Adrenal gland (tissue), 19 donors: Measurements from ENCODE around the gene MMP24OS. TPM values are rescaled to one million over a fixed set of nuclear protein-coding genes. Genes with fewer than 3 reads are reported as not detected.
A peak's percentile ranks its signal among the peaks of the same experiment; 100 is the strongest.

ENCODE experiments used
- DNase-seq, 7 donors: peaks; one replicate each; pipeline ENCODE4 v3.0.0-alpha.2; 2019 to 2020
- H3K27ac ChIP-seq, 5 donors: fragments of 200-600 bp; sonication (generic) in 4 of 5; 1 replicate in 3 of 5; 2 replicates in 2 of 5; pipeline versions ENCODE4 v1.5.1 to v1.8.0; 2016 to 2020; ENCODE audit warnings: mild to moderate bottlenecking in 1 of 5
- H3K27me3 ChIP-seq: fragments of 200-600 bp; 2 replicates; pipeline ENCODE4 v1.8.0; 2021
- H3K36me3 ChIP-seq, 2 donors: fragments of 200-600 bp; replicated peaks in 1 of 2; 1 replicate in 1 of 2; 2 replicates in 1 of 2; pipeline versions ENCODE4 v1.5.1 to v1.8.0; 2018 to 2022
- H3K4me1 ChIP-seq, 2 donors: fragments of 200-600 bp; replicated peaks in 1 of 2; 1 replicate in 1 of 2; 2 replicates in 1 of 2; pipeline versions ENCODE4 v1.5.1 to v1.8.0; 2018 to 2021
- H3K4me3 ChIP-seq, 4 donors: fragments of 200-600 bp; sonication (generic) in 3 of 4; one replicate each; pipeline ENCODE4 v1.5.1; 2016 to 2018
- H3K9me3 ChIP-seq, 3 donors: fragments of 200-600 bp; sonication (generic) in 1 of 3; replicated peaks in 1 of 3; 1 replicate in 2 of 3; 2 replicates in 1 of 3; pipeline versions ENCODE4 v1.5.1 to v1.8.0; 2016 to 2021
- POLR2A ChIP-seq, 2 donors: fragments of 450-650 bp; IDR thresholded peaks; one replicate each; pipeline ENCODE4 v1.6.1; 2017; ENCODE audit warnings: antibody characterized with exemption in 2 of 2, mild to moderate bottlenecking in 2 of 2, moderate library complexity in 1 of 2
- WGBS, 4 donors: extraction: QIAGEN DNeasy Blood & Tissue Kit in 2 of 4; methylation state at CpG; one replicate each; pipeline versions ENCODE4 v1.1.5 to v1.1.7; 2013 to 2017; 5-methylcytosine and 5-hydroxymethylcytosine counted together
- intact Hi-C, 2 donors: fragments of 100-400 bp; cut with DNase I; formaldehyde crosslinking; loops; one replicate each; pipeline versions ENCODE4 v1.14.1 to v1.15.0; 2022 to 2023
- long read RNA-seq, 10 donors: library from polyadenylated mRNA in 3 of 10; unstranded in 2 of 10; stranded (forward) in 1 of 10; transcript quantifications; one replicate each; pipeline ENCODE4 v2.0.0 and lab custom pipeline, GENCODE V29; 2021 to 2026
- polyA plus RNA-seq, 3 donors: library from polyadenylated mRNA; stranded (reverse); fragments of 200-250 nt in 2 of 3; fragments of 350-450 nt in 1 of 3; fragmentation: Illumina TruSeq in 1 of 3; extraction: RNeasy Lipid Tissue Mini Kit (QIAGEN cat#74804) in 1 of 3; gene quantifications; one replicate each; pipeline ENCODE4 v1.2.3, GENCODE V29; 2013 to 2014
- total RNA-seq, 9 donors: library from RNA; depleted of rRNA in 4 of 9; stranded (reverse); fragments of >200 nt in 4 of 9; fragments of 120-200 nt in 1 of 9; fragmentation: NEBNext Ultra II Directional in 1 of 9; extraction: Animal tissue kit (Norgen Biotek cat#: 25700) in 1 of 9; gene quantifications; one replicate each; pipeline versions ENCODE4 v1.1.0 to v1.2.4, GENCODE V29; 2013 to 2023
- TF ChIP-seq, protein P1 (sequence below), 6 experiments: fragments of 450-650 bp in 4 of 6; fragments of 200-600 bp in 2 of 6; sonication (generic) in 1 of 6; IDR thresholded peaks; 1 replicate in 5 of 6; 2 replicates in 1 of 6; pipeline versions ENCODE4 v1.5.1 to v1.8.0; 2016 to 2021; ENCODE audit warnings: antibody characterized with exemption in 6 of 6, mild to moderate bottlenecking in 2 of 6, moderate library complexity in 1 of 6
- donor health status: healthy with polysubstance abuse.
- donor health status: Bipolar disorder and iron deficiency.
- donor health status: DM: yes; HTN: yes; CAD: no.
- donor health status: DM: no; HTN: no; CAD: no.
- donor health status: DM: no; HTN: no; CAD: no.
- donor health status: DM: yes; HTN: yes; CAD: no.

MMP24OS gene
- total RNA-seq (100 to 1,000 TPM in 2 of 9 donors, 10 to 100 TPM in 7; 24.8 to 141 (median 54.9) TPM), polyA plus RNA-seq (100 to 1,000 TPM in 2 of 3 donors, 10 to 100 TPM in 1; 72.3 to 150 (median 144) TPM)
- long read RNA-seq, donor 1, transcript MMP24OS-201 (2 exons, 867 nt) = major isoform, 35 of 74 reads
- long read RNA-seq, donor 1, transcript MMP24OS-209 (2 exons, 712 nt) = minor isoform, 16 of 74 reads
- long read RNA-seq, donor 1, partial matches to known transcripts = 5 of 74 reads
- long read RNA-seq, donor 1, other reads (novel, unspliced or antisense) = 12 of 74 reads
- long read RNA-seq, donor 2, transcript MMP24OS-201 (2 exons, 867 nt) = major isoform, 12 of 26 reads
- long read RNA-seq, donor 2, transcript MMP24OS-209 (2 exons, 712 nt) = minor isoform, 10 of 26 reads
- long read RNA-seq, donor 2, partial matches to known transcripts = 0 of 26 reads
- long read RNA-seq, donor 2, other reads (novel, unspliced or antisense) = 0 of 26 reads
- long read RNA-seq, donor 3, transcript MMP24OS-201 (2 exons, 867 nt) = major isoform, 28 of 58 reads
- long read RNA-seq, donor 3, transcript MMP24OS-209 (2 exons, 712 nt) = minor isoform, 14 of 58 reads
- long read RNA-seq, donor 3, partial matches to known transcripts = 13 of 58 reads
- long read RNA-seq, donor 3, other reads (novel, unspliced or antisense) = 0 of 58 reads
- long read RNA-seq, donor 4 = 0 reads
- long read RNA-seq, donor 5, transcript MMP24OS-209 (2 exons, 712 nt) = minor isoform, 18 of 80 reads
- long read RNA-seq, donor 5, transcript MMP24OS-201 (2 exons, 867 nt) = major isoform, 45 of 80 reads
- long read RNA-seq, donor 5, partial matches to known transcripts = 4 of 80 reads
- long read RNA-seq, donor 5, other reads (novel, unspliced or antisense) = 8 of 80 reads
- long read RNA-seq, donor 6, partial matches to known transcripts = 1 of 4 reads
- long read RNA-seq, donor 6, other reads (novel, unspliced or antisense) = 1 of 4 reads
- long read RNA-seq, donor 7, transcript MMP24OS-201 (2 exons, 867 nt) = major isoform, 8 of 15 reads
- long read RNA-seq, donor 7, partial matches to known transcripts = 0 of 15 reads
- long read RNA-seq, donor 7, other reads (novel, unspliced or antisense) = 0 of 15 reads
- long read RNA-seq, donor 8, transcript MMP24OS-209 (2 exons, 712 nt) = minor isoform, 10 of 58 reads
- long read RNA-seq, donor 8, transcript MMP24OS-201 (2 exons, 867 nt) = major isoform, 33 of 58 reads
- long read RNA-seq, donor 8, partial matches to known transcripts = 0 of 58 reads
- long read RNA-seq, donor 8, other reads (novel, unspliced or antisense) = 8 of 58 reads
- long read RNA-seq, donor 9, transcript MMP24OS-201 (2 exons, 867 nt) = major isoform, 12 of 22 reads
- long read RNA-seq, donor 9, partial matches to known transcripts = 6 of 22 reads
- long read RNA-seq, donor 9, other reads (novel, unspliced or antisense) = 0 of 22 reads
- long read RNA-seq, donor 10, transcript MMP24OS-201 (2 exons, 867 nt) = major isoform, 14 of 28 reads
- long read RNA-seq, donor 10, transcript MMP24OS-209 (2 exons, 712 nt) = minor isoform, 8 of 28 reads
- long read RNA-seq, donor 10, partial matches to known transcripts = 6 of 28 reads
- long read RNA-seq, donor 10, other reads (novel, unspliced or antisense) = 0 of 28 reads

DNA sequence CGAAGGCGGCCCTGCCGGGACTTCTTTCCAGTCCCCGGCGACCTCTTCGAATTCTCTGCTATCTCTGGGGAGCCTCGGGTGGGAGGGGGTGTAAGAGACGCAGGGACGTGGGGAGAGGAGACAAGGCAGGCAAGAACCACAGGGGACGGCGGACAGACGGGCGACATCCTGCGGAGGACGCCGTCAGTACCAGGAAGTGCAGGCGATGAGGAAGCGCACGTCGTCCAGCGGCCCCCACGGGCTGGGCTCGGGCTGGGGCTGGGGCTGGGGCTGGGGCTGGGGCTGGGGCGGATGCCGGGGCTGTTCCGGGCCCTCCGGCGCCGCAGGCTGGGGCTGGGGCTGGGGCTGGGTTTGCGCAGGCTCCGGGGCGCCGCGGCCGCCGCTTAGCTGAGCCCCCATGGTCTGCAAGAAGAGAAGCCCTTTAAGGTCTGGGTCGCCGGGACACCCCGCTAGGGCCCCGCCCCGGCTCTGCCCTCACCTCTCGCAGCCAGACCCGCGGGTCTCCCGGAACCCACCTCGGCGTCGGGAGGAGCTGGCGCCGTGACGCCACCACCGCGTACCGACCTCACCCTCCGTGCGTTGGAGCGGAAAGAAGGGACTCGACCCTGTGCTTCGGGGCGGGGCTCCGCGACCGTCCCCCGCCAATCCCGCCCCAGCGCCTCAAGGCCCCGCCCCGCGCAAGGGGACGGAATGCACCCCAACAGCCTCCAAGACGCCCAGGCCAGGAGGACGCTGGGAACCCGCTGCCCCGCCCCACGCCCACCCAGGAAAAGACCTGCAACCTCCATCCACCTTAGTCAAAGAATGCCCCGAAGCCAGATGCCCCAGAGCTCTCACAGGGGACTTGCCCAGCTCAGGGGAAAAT is at the start of gene MMP24OS:
TSS of gene MMP24OS (minus strand) at position 592 of the 865 bp plus-strand sequence. CDS start at position 399, 193 bp downstream.
- Histone ChIP-seq H3K9me3 (no peaks in the 10 kb centered on the region), H3K27ac (peak within 1 kb of the TSS; percentile 83 to 100 (median 95)), H3K36me3 (peaks cover 0 to 31% of the 10 kb centered on the region in 2 donors), H3K4me1 (peaks cover 26 to 48% of the 10 kb centered on the region in 2 donors), H3K27me3 (no peaks in the 10 kb centered on the region), H3K4me3 (peak within 1 kb of the TSS; percentile 50 to 86 (median 74))
- DNase-seq = peak; percentile 92 to 95 (median 94)
- peak; percentile 92 to 97 for TF ChIP-seq POLR2A (IDR thresholded peaks at IDR 0.05)
- TF ChIP-seq, protein P1, sequence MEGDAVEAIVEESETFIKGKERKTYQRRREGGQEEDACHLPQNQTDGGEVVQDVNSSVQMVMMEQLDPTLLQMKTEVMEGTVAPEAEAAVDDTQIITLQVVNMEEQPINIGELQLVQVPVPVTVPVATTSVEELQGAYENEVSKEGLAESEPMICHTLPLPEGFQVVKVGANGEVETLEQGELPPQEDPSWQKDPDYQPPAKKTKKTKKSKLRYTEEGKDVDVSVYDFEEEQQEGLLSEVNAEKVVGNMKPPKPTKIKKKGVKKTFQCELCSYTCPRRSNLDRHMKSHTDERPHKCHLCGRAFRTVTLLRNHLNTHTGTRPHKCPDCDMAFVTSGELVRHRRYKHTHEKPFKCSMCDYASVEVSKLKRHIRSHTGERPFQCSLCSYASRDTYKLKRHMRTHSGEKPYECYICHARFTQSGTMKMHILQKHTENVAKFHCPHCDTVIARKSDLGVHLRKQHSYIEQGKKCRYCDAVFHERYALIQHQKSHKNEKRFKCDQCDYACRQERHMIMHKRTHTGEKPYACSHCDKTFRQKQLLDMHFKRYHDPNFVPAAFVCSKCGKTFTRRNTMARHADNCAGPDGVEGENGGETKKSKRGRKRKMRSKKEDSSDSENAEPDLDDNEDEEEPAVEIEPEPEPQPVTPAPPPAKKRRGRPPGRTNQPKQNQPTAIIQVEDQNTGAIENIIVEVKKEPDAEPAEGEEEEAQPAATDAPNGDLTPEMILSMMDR (IDR thresholded peaks at IDR 0.05) = peak in 2 of 6 experiments; percentile 1 to 5
- intact Hi-C loops = loop anchor here in 1 of 2 donors (10.0 kb wide), 1 partner anchor 133 kb away; the partner anchor contains the start of gene EDEM2
- WGBS, 4 donors = 0 to 2% (median 1%) methylated on average over 10 to 74 of the region's 76 CpGs

- H3K4me1 ChIP-seq = peaks cover 9 to 29% of the 10 kb centered on the region in 2 donors
- 81 to 90% (median 85%) methylated on average over 4 of the region's 4 CpGs for WGBS, 4 donors
- intact Hi-C loops = no loop called here
- H3K36me3 ChIP-seq = no peaks in the 10 kb centered on the region
- H3K4me3 ChIP-seq = no peak overlapping the region
- no peaks in the 10 kb centered on the region for H3K9me3 ChIP-seq
- TF ChIP-seq, protein P1 (IDR thresholded peaks at IDR 0.05) = no peak
- TF ChIP-seq POLR2A (IDR thresholded peaks at IDR 0.05) = no peak
- peak in 4 of 7 donors; percentile 34 to 72 (median 54) for DNase-seq
- no peaks in the 10 kb centered on the region for H3K27me3 ChIP-seq
- peak overlapping the region in 4 of 5 donors; percentile 7 to 68 (median 38) for H3K27ac ChIP-seq
Observed at GRCh38 chr20:35327074-35327976, 49.4 kb upstream of the MMP24OS start.

DNA sequence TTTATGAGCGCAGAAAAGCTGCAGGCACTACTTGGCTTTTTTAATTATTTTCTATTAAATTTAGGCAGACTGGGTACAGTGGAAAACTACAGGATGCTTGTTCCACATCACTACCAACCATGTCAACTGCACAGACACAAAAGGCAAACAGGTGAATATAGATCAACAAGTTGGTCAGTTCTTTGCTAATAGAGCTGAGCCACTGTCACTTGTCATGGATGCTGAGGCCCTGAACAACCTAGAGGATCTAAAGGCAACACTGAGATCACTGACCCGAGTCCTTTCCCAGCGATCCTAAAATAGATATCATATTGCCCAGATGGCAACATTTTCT is 48.8 kb upstream of the MMP24OS start:
- no peaks in the 10 kb centered on the region for H3K36me3 ChIP-seq
- TF ChIP-seq POLR2A (IDR thresholded peaks at IDR 0.05) = no peak
- TF ChIP-seq, protein P1 (IDR thresholded peaks at IDR 0.05) = no peak
- H3K9me3 ChIP-seq = no peaks in the 10 kb centered on the region
- H3K4me1 ChIP-seq = peaks cover 9 to 29% of the 10 kb centered on the region in 2 donors
- DNase-seq = no peak
- 77 to 88% (median 81%) methylated on average over 3 of the region's 3 CpGs for WGBS, 4 donors
- intact Hi-C loops = no loop called here
- H3K27ac ChIP-seq = peak overlapping the region in 4 of 5 donors; percentile 7 to 68 (median 38)
- no peaks in the 10 kb centered on the region for H3K27me3 ChIP-seq
- no peak overlapping the region for H3K4me3 ChIP-seq
